Hepatic stellate cell (primary cell): ENCODE results near the gene BOK.

Experiments
- DNase-seq: peaks from one replicate; pipeline ENCODE4 v3.0.0; 2011; ENCODE audit warnings: low spot score

The BOK gene

GRCh38 chr2:241601841-241602240 lies 43.3 kb downstream of the BOK start:
- no peak for DNase-seq

GRCh38 chr2:241602720-241603119 lies 44.2 kb downstream of the BOK start:
- no peak for DNase-seq

GRCh38 chr2:241603686-241604085 lies 45.1 kb downstream of the BOK start:
- DNase-seq: no peak

GRCh38 chr2:241606186-241606585 lies 47.6 kb downstream of the BOK start:
- DNase-seq: no peak

GRCh38 chr2:241607162-241607885 lies 48.8 kb downstream of the BOK start:
- no peak for DNase-seq

GRCh38 chr2:241608881-241609280 lies 50.3 kb downstream of the BOK start:
- no peak for DNase-seq

- peak; percentile 90 for DNase-seq
These were observed 51.6 kb downstream of the BOK start for GRCh38 chr2:241609859-241610793.

- no peak for DNase-seq
These were observed 52.5 kb downstream of the BOK start for GRCh38 chr2:241611062-241611461.

GRCh38 chr2:241612156-241613016 lies 53.8 kb downstream of the BOK start:
- no peak for DNase-seq

- no peak for DNase-seq
These were observed 54.7 kb downstream of the BOK start for GRCh38 chr2:241613017-241613780.

- DNase-seq: no peak
These were observed 56.5 kb downstream of the BOK start for GRCh38 chr2:241615041-241615440.

GRCh38 chr2:241615522-241616052 lies 57.0 kb downstream of the BOK start:
- no peak for DNase-seq

- DNase-seq: no peak
These were observed 57.9 kb downstream of the BOK start for GRCh38 chr2:241616168-241617125.

- DNase-seq: no peak
These were observed 59.0 kb downstream of the BOK start for GRCh38 chr2:241617431-241618154.

GRCh38 chr2:241618296-241618805 lies 59.8 kb downstream of the BOK start:
- DNase-seq: no peak

- no peak for DNase-seq
These were observed 60.3 kb downstream of the BOK start for GRCh38 chr2:241618829-241619228.

GRCh38 chr2:241619597-241620418 lies 61.3 kb downstream of the BOK start:
- no peak for DNase-seq

- no peak for DNase-seq
These were observed 61.8 kb downstream of the BOK start for GRCh38 chr2:241620419-241620769.
